HG02852 (cell line): ENCODE results near the gene ABCB11.

ENCODE experiments used
- ATAC-seq: cut with Tn5 transposase; IDR thresholded peaks from one replicate; pipeline ENCODE4 v1.9.1; 2021; ENCODE audit warnings: mild to moderate bottlenecking, moderate library complexity; ENCODE audit not compliant: unreplicated experiment

ABCB11 gene

DNA sequence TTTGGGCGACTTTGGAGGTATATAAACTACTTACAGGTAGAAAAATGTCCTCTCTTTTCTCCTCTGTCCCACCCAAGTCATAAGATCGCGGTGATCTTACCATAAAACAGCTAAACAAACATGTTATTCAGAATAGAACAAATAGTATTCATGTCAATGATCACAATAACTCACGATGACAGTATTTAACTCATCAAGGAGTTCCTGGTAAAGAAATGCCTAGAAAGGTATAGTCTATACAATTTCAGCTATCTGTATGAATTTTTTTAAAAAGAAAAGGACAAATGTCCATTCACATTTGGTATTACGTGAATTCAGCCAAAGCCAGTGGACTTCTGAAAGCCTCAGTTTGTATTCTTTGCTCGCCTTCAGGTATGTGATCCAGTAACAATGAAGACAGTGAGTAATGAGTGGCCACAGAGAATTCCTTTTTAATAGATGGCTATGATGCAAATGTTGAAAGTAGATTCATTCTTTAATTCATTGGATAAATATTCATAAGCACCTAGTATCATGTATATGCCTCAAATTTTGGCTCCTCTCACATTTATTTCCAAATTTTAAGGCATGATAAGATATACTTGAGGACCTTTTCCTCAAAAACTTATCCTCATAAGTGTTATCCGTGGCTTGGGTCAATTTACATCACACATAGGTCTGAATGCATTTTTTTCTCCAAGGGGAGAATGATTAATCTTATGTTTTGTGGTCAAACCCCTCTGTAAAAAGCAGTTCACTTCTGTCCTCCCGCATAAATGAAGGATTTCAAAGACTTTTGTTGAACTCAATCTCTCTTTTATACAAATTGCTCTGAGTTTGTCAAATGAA lies 20.3 kb downstream of the ABCB11 start:
- ATAC-seq, result no peak

DNA sequence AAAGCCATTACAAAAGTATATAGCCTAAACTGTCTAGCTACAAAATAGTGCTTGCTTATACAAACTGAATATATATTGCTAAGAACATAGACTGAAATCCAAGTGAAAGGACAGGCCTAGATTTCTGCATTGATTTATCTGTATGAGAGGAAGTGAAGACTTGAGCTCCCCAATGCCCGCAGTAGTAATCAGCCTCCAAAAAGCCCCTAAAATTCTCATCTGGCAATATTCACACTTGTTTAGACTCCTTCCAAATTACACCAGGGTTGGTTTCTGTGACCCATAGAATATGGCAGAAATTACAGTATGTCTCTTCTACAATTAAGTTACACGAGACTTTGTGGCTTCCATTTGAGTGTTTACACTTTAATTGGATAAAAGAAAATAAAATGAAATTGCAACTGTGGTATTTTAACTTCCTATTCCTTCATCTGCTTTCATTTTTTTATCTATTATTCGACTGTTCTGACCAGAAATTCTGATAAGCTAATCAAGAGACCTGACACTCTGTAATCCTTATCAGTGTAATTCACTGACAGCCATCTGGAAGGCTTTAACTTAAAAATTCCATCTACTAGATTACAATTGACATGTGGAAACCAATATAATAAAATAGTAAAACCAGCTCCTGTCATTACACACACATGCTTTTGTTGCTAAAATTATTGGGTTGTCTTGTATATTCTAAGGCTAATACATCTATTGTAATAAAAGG lies 21.1 kb downstream of the ABCB11 start:
- ATAC-seq, result no peak

DNA sequence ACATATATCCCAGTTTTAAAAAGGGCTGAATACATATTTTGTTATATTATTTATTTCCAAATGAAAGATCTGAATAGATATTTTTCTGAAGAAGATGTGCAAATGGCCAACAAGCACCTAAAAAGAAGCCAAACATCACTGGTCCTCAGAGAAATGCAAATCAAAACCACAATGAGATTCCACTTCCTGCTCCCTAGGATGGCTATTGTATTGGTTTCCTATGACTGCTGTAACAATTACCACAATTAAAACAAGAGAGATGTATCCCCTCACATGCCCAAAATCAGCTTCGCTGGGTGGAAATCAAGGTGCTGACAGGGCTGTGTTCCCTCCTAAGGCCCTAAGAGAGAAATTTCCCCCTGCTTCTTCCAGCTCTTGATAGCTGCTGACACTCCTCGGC lies 23.2 kb downstream of the ABCB11 start:
- ATAC-seq, result no peak

GRCh38 chr2:169007356-169007755 lies 23.8 kb downstream of the ABCB11 start:
- no peak for ATAC-seq

- no peak for ATAC-seq
These were observed 24.5 kb downstream of the ABCB11 start for GRCh38 chr2:169006665-169007064.

DNA sequence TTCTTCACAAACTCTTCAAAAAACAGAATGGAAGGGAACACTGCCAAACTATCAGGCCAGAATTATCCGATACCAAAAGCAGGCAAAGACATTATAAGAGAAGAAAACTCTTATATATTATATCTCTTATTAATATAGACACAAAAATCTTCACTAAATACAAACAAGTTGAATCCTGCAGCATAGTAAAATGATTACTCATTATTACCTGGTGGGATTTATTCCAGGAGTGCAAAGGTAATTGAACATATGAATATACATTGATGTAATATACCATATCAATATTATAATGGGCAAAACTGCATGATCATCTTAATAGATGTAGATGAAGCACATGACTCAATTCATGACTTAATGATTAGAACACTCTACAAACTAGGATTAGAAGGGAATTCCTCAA lies 25.1 kb downstream of the ABCB11 start:
- no peak for ATAC-seq

DNA sequence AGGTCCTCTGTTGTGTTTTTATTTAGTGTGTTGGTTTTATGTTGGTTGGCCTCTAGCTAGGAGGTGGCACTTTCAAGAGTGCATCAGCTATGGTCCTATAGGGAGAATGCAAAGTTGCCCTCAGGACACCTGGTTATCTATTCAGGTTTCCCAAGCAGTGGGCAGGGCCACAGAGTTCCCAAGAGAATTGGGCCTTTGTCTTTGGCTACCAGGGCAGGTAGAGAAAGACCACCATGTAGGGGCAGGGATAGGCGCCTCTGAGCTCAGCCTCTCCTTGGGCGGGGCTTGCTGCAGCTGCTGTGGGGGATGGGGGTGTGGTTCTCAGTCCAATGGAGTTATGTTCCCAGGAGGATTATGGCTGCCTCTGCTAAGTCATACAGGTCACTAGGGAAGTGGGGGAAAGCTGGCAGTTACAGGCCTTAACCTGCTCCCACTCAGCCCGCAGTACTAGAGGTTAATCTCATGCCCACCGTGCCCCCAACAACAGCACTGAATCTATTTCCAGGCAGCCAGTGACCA lies 26.0 kb downstream of the ABCB11 start:
- ATAC-seq, result no peak

DNA sequence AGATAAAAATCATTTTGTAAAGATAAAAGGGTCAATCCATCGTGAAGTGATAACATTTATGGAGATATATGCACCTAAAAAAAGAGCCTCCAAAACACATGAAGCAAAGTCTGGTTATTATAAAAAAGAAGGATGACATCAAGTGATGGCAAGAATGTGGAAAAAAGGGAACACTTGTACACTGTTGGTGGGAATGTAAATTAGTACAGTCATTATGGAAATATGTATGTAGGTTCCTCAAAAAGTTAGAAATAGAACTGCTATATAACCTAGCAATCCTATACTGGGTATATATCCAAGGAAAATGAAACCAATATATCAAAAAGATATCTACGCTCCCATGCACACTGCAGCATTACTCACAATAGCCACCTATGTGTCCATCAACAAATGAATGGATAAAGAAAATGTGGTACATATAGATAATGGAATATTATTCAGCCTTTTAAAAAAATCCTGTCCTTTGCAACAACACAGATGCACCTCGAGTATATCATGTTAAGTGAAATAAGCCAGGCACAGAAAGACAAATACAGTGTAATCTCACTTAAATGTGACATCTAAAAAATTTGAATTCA lies 28.9 kb downstream of the ABCB11 start:
- ATAC-seq, result no peak

- ATAC-seq, result no peak
These were observed 29.9 kb downstream of the ABCB11 start for GRCh38 chr2:169001116-169001815.

- ATAC-seq, result no peak
These were observed 31.4 kb downstream of the ABCB11 start for GRCh38 chr2:168999668-169000213.

GRCh38 chr2:168998609-168999211 lies 32.4 kb downstream of the ABCB11 start:
- no peak for ATAC-seq

- ATAC-seq, result no peak
These were observed 33.3 kb downstream of the ABCB11 start for GRCh38 chr2:168997794-168998193.

- ATAC-seq, result no peak
These were observed 34.0 kb downstream of the ABCB11 start for GRCh38 chr2:168997118-168997521.

DNA sequence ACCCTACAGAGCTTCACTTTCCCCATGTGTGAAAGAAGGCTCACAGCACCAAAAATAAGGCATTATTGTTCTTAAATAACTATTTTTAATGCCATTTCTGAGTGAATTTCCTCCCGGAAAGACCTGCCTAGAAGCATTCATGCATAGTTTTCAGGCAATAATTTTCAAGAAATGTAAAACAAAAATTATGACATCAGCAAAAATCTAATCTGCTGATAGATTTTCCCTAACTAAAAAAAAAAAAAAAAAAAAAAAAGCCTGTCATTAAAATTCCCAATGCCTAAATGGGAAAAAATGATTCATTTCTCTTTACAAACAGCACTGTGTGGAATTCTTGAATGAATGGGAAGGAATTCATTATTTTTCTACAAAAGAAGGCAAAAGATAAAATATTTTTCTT lies 35.4 kb downstream of the ABCB11 start:
- no peak for ATAC-seq

DNA sequence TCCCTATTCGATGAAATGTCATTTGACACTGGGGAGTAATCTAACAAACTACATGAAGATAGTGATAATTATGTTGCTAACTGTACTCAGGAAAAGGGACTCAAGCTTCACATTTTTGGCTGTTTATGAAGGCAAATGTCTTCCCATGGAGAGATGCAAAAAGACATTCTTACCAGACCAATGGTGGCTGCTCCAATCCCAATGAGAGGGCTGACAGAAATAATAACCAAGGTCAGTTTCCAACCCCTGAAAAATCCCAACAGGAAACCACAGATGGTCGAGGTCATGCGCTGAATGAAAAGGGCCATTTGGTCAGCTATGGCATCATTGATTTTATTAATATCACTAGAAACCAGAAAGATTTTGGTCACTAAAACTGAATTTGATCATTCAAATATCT lies 37.6 kb downstream of the ABCB11 start:
- no peak for ATAC-seq

- no peak for ATAC-seq
These were observed 38.4 kb downstream of the ABCB11 start for GRCh38 chr2:168992591-168993349.

DNA sequence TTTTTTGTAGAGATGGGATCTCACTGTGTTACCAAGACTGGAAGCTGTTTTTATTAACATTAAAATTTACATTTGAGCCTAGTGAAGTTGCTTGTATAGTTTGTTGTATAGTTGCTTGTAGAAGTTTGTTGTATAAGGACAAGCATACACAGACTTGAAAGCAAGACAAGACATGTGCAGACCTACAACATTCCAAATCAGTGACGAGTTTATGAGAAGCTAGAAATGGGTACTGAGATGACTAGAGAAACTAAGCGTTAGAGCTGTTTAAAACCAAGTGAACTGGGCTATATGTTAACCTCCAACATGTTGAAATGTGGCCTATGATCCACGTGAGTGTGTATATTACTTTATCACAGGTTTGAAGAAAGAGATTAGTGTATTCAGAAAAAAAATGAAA lies 39.1 kb downstream of the ABCB11 start:
- ATAC-seq, result no peak

GRCh38 chr2:168988755-168989154 lies 42.4 kb downstream of the ABCB11 start:
- no peak for ATAC-seq

DNA sequence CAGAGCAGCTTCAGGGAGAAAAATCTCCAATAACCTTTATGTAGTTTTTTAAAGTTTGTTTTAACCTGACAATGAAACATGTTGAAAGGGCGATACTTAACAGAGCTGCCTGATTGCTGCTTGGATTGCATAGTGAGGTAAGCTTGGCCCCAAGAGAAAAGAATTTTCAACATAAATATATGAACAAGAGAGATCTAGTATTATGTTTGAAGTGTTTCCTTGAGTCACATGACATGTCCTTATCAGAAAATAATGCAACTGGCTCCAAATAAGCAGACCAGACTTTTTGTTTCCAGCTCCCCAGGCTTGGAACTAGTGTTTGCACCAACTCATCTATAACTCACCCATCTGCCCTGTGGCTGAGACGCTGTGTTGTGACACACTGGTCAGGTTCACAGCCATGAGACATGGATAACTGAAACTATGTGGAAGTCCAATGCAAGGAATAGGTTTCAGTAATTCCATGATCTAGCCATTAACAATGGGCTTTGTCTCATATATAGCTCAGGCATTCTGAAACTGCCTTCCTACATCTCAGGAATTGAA lies 44.7 kb downstream of the ABCB11 start:
- no peak for ATAC-seq
